Cortex of kidney (tissue), 1 donor: ENCODE results near the gene TRMT1.

Experiments
- DNase-seq: peaks from one replicate; lab custom pipeline; 2025; lab: John Stamatoyannopoulos, UW

TRMT1 gene

DNA sequence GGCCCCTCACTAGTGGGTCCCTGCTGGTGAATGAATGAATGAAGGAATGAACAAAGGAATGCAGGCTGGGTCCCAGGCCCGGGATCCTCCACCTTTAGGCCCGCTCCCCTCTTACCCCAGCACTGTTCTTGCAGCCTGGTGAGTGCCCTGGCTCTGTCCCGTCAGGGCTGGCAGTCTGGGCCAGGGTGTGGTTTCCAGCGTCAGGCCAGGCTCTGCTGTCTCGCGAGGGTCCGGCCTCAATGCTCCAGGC lies 14.2 kb downstream of the TRMT1 start:
- DNase-seq = no peak

DNA sequence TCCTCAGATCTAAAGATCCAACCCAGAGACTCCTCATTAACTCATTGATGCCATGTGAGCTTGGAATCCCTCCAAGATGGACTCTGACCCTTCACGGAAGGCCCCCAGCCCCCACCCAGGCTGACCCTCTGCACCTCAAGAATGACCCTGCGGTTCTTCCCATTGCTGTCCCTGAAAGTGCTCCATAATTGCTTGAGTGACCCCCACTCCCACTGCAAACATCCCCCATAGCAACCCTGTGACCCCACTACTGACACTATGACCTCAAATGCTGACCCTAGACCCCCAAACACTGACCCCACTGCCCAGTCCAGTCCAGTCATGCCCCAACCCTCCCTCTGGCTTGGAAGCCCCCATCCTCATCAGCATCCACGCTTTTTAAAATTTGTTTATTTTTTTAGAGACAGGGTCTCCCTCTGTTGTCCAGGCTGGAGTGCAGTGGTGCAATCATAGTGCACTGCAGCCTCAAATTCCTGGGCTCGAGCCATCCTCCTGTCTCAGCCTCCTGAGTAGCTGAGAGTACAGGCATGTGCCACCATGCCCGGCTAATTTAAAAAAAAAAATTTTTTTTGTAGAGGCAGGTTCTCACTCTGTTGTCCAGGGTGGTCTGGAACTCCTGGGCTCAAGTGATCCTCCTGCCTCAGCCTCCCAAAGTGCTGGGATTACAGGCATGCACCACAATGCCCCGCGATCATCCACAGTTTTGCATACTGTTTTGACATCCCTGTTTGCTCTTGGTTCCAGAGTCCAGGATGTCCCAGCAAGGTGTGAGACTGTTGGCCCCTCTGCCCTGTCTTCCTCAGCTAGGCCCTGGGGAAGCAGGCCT lies 14.7 kb downstream of the TRMT1 start:
- no peak for DNase-seq

DNA sequence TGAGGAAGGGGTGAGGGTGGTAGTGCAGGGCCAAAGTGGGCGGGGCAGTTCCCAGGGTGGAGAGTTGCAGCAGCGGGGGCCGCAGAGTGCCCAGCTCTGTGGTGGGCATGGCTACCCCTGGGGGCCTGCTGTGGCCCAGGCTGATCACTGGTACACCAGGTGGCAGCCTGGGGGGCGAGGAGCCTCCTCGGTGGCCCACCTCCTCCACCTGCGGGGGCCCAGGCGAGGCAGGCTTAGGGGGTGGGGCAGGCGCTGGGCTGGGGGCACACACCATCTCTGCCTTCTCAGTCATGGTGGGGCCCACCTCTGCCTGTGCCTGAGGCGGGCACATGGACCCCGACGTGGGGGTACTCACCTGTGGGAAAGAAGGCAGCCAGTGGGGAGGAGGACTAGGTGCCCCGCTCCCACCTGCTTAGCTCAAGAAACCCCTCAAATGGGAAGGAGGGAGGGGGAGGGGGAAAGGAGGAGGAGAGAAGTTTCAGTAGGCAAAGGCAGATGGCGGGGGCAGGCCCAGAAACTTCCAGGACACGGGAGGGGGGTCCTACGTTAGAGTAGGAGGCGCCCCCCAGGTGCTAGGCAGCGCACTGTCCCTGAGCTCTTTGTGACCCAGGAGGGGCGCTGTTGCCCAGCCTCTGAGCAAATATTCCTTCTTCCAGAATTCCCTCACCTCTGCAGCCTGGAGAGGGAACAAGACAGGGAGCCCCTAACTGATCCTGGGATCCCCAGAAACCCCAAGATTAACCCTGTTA lies 15.5 kb downstream of the TRMT1 start:
- DNase-seq = no peak

DNA sequence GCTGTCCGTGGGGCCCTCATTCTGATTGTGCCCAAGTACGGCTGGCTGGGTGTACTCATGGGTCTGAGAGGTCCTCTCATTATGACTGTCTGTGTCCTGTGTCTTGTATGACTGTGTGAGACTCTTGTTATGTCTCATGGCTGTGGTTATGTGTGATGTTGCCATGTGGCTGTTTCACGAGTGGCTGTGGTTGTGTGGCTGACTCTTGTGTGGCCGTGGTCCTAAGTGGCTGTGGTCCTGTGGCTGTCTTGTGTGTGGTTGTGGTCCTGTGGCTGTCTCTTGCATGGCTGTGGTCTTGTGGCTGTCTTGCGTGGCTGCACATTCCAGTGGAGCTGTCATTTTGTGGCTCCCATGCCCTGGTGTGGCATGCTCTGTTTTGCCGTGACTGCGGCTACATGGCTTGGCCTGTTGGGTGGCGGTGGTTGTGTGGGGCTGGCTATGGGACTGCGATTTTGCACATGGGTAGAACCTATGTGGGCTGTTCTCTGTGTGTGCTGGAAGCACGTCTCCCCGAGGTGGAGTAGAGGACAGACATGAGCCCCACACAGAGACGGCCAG lies 16.4 kb downstream of the TRMT1 start:
- DNase-seq = no peak

DNA sequence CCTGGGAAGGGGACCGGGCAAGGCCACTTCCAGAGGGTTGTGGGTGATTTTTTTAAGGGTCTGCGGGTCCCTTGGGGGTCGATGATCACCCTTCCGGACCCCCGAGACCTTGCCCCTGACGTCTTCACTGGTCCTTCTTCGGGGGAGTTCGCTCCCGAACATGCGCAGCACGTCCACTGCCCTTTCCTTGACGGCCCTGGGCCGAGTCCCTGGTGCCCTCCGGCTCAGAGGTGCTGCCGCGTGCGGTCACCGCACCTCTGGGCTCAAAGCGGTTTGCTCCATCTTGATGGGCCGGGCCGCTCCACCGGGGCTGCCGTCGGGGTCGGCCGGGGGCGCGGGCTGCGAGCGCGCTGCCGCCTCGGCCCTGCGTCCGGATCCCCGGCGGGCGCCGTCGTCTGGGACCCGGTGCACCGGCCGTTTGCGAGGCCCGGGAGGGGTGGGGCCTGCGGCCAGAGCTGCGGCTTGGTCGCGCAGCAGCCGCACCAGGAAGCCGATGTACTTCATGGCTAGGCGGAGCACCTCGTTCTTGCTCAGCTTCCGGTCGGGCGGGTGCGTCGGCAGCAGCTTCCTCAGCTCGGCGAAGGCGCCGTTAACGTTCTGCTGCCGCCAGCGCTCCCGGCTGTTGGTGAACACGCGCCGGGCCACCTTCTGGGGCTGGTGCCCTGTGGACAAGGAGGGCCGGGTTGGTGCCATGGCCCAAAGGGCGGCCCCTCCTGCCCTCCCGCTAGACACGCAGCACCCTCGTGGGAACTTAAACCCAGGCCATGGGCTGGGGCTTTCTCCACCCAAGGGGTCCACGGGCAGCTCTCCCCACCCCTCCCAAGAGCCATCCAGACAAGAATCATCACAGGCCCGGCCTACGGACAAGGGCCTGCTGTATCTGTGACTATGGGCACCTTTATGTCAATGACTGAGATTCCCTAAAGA lies 17.2 kb downstream of the TRMT1 start:
- no peak for DNase-seq

DNA sequence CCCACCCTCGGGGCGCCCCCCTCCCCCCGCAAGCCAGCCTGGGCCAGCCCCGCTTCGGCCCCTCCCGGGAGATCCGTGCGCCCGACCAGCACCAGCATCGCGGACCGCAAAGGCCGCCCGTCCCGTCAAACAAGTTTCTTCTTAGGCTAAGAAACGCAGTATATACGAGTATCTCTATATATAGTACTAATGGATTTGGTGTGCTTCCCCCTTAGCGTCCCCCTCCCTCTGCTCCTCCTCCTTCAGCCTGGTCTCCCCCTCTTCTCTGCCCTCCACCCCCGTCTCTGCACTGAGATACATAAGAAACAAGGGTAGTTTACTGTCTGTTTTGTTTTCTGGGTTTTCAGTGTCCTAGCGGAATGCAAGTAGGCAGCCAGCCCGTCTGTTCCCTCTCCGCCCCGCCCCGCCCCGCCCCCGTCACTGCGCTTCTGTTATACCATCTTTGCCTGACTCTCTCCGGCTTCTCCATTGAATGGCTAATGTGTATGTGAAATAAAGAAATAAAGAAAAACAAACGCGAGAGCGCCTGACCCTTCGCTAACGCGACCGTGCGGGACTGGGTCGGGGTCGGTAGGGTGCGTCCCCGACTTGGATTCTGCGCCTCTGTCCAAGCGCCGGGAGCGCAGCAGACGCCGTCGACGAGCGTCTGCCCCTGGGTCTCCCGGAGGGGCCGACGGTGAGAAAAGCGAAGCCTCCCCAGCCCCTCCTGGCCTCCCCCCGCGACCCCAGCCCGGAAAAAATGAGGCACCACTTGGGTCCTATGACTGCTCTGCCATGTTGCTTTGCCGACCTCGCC lies 18.1 kb downstream of the TRMT1 start:
- no peak for DNase-seq

DNA sequence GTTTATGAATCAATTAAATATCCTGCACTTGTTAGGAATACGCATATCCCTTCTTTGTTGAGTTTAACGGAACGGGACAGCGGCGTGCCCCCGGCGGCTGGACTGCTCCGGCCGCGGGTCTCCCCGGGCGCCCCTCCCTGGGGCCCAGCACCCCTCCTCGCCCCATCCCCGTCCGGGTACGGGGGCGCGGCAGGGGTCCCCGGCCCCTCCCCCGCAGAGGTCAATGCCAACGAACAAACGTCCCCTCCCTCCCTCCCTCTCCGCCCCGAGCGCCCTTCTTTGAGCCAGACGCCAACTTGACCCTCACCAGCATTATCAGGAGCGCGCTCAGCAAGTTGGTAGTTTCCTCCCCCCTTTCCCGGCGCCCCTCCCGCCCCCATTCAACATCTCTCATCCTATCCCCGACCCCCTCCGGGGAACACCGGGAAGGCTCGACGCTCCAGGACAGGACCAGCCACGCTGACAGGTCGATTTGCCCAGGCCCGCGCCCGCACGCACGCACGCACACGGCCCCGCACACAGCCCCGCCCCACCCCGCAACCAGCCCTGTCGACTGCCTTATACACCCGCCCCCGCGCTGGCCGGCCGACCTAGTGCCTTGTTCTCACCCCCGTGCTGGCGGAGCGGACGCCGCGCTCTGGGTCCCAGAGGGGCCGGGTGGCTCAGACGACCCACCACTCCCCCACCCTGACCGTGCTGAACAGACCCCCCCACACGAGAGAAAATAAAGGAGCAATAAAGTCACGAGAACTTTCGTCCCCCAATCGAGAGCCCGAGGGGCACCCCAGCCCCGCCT lies 18.9 kb downstream of the TRMT1 start:
- DNase-seq = no peak

DNA sequence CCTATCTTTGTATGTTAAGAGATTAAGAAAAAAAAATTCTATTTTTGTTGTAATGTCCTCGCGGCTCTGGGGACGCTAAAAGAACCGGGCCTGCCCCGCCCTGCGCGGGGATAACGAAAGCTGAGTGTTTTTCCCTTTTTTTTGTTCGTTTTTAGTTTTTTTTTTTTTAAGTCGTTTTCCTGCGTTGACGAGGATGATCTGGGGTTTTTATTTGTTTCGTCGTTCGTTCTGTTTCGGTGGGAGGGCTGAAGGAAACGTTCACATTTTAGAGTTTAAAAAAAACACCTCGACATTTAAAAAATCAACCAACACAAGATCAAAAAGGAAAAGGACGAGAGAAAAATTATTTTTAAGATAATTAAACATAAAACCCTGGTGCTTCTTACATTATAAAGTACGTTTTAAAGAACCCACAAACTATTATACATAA lies 19.5 kb downstream of the TRMT1 start:
- DNase-seq = no peak

DNA sequence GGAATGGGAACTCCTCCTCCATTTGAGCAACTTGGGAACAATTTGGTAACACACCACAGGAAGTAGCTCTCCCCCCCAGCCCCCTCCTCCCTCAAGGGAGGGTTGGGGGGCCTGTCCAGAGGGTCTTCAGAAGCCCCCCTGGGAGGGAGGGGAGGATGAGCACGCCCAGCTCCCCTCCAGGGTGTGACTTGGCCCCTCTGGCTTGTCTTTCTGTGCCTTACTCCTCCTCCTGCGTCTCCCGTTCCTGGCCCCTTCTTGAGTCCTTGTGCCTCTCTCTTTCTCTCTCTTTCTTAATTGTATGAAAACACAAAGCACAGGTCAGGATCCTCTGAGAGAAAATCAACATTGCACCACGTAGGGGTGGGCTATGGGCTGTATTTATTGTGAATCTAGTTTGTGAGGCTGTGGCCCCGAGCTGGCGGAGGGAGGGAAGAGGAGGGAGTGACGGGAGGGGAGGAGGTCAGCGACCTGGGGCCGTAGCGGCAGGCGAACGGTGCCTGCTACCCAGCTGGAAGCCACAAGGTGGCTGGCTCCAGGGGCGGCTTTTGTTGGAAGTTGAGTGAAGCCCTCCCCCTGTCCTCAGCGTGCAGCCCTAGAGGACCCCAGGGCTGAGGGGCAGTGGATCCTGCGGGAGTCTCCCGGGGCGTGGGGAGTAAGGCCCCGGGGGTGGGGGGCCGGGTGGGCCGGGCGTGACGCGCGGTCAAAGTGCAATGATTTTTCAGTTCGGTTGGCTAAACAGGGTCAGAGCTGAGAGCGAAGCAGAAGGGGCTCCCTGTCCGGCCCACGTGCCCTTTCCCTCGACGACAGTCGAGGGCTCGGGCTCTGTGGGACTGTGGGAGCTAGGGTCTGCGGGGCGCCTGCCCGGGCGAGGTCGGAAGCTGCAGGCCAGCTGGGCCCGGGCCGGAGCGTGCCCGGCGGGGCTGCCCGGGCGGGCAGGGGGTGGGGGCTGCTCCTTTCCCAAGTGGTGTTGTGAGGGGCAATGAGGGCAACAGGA lies 20.3 kb downstream of the TRMT1 start:
- no peak for DNase-seq

DNA sequence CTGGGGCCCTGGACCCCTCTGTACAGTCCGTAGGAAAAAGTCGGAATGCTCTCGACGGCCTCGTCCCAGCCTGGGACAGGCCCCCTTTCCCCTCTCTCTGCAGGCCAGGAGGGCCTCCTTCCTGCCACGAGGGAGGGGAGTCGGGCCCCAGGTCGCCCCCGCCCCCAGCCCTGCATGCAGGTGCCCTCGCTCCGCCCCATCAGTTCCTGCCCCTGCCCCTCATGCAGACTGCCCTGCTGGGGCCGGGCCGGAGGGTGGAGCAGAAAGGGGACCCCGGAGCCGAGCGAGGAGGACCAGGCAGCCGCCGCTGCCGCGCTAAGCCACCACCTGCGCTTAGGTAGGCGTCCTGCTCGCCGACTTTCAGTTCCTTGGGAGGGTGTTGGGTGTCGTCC lies 21.2 kb downstream of the TRMT1 start:
- DNase-seq = no peak

DNA sequence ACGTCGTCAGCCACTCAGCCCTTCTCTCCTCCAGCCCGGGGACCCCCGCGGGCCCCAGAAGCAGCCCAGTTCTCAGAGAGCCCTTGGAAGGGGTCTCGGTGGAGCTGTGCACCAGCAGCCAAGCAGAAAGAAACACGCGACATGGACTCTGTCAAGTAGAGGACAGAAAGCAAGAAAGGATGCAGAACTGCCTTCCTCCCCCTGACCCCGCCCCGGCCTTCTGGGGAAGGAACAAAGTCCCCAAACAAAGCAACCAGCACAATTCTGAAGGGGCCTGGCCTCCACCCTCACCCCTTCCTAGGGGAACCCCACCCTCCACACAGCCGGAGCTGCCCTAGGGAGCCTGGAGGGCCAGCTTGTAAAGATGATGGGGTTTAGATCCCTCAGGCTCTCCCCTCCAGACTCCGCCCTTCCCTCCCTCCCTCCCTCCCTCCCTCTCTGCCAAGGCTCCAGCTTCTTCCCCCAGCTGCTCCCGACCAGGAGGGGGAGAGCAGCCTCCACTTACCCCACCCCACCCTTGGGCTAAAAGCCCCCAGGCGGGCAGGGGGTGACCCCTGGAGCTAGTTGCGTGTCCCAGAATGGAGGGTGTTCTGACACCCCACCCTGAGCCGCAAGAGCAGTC lies 21.7 kb downstream of the TRMT1 start:
- DNase-seq = no peak

DNA sequence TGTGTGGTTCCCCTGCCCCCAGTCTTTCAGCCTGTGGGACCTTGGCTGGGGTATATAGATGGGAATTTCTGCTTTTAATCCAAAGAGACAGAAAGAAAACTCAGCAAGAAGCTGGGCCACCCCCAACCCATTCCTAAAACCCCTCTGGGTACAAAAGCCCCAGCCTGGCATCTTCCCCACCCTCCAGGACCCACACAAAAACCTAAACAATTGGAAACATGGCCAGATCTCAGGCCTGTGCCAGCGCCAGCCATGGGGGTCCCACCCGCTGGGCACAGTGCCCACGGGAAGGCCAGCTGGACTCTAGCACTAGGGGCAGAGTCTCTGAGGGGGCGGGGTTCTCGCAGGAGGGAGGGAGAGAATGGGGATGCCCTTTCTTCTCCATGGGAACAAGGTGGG lies 22.4 kb downstream of the TRMT1 start:
- DNase-seq = no peak

DNA sequence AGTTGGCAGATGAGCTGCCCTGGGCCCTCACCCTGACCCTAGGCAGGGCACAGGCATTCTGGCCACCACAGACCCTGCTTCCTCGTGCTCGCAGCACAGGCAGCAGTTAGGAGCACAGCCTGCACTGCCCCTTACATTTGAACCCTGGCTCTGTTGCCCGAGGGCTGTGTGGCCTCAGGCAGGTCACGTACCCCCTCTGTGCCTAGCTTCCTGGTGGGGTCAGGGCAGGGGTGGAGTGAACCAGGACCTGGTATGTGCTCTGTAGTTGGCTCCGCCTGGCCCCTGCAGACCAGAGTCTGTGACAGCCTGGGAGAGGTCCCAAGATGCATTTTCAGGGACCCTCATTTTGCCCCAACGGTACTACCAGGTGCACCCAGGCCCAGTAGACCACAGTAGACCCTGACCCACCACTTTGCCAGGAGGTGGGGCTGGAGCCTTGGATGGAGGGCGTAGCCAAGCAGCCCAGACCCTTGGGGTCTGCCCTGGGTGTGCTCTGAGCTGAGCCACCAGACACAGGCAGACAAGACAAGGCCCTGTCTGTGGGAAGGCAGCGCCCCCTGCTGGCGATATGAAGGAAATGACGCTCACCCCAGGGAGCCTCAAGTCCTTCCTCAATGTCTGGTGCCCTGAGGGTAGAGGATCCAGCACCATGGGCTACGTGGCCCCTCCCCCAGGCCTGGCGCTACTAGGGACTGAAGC lies 23.0 kb downstream of the TRMT1 start:
- DNase-seq = no peak

DNA sequence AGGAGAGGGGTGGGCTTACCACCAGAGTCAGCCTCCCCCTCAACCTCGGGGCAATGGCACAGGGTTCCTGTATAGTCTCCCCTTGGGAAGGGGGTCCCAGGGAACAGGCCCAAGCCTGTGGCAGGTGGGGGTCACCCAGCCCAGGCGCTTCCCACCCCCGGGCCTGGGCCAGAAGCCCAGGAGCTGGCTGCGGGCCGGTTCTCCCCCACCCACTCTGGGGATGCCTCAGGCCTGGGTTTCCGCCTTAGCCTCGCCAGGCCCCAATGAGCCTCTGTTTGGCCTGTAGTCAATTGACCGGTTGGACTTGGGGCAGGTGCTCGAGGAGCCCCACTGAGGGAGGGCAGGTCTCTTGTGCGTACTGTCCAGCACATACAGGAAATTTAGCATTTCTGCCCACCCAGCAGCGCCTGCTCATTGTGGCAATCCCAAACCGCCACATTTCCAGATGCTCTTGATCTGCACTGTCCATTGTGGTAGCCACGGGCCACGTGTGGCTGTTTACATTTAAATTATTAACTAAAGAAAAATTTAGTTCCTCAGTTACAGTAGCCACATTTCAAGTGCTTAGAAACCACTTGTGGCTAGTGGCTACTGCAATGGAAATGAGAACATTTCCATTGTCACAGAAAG lies 23.8 kb downstream of the TRMT1 start:
- DNase-seq = no peak

DNA sequence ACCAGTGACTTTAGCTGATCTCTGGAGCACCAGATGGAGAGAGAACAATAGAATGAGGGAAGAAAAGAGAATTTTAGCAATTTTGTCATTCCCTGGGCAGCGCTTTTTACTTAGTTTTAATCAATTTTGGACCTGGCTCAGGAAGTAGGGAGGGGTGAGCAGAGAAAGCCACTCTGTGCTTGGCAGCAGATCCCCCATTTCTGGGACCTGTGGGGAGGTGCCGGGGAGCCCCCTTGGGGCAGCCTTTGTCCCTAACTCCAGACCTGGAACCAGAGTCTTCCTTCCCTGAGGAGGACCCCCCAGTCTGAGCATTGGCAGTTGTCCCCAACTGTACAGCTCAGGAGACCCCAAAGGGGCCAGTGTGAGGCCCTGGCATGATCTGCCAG lies 24.4 kb downstream of the TRMT1 start:
- no peak for DNase-seq

DNA sequence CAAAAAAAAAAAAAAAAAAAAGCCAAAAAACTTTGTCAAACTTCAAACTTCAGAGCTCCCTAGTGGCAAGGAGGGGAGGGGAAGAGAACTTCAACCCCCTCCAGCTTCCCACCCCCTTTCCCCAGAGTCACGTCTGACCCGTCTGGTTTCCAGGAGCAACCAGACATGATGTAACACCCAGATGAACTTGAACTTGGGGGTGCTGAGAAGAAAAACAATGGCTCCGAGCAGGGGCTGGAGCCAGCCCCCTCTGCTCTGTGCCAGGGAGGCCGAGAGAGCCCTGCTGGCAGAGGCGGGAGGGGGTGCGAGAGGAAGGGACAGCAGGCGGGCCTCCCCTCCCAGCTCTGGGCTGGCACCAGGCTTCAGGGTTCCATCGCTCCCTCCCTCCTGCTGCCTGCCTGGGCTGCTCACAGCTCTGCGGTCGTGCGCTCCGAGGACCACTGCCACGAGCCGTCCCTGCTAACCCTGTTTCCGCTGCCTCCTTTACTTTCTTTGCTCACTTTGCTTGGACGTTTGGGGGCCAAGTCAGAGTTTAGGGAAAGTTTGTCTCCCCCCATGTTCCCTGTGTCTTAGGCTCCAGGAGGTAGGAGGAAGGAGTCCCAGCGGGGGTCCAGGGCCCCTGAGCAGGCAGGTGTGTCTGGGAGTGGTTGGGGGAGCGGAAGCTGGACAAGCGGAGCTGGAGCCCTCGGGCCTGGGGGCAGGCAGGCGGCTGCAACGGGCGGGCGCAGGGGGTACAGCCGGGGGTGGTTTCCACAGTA lies 25.0 kb downstream of the TRMT1 start:
- no peak for DNase-seq
